ENCODE measurements around the gene FZD10. TPM values are rescaled to one million over a fixed set of nuclear protein-coding genes. Genes with fewer than 3 reads are reported as not detected.

FZD10 gene
- total RNA-seq, 1 experiment from 2014 or later: not detected

- BruUV-seq (replicated peaks): no TSS peak
These were observed 9.9 kb upstream of the FZD10 start for GRCh38 chr12:130152386-130152785.

GRCh38 chr12:130153803-130154202, 8.5 kb upstream of the FZD10 start:
- POLR2A ChIA-PET (ENCODE audit: unreplicated experiment): no interaction called here
- peaks cover 66% of the 10 kb centered on the region for H3K27me3 ChIP-seq (ENCODE audit: insufficient read depth, low read depth)
- H3K4me1 ChIP-seq (replicated peaks; ENCODE audit: insufficient read depth): no peaks in the 10 kb centered on the region
- H3K36me3 ChIP-seq (ENCODE audit: low read depth): no peaks in the 10 kb centered on the region
- no peak overlapping the region for H3K4me3 ChIP-seq
- H2AFZ ChIP-seq: no peak overlapping the region
- intact Hi-C loops (cut with micrococcal nuclease; ENCODE audit: unreplicated experiment): no loop called here
- H3K9me3 ChIP-seq (ENCODE audit: insufficient read depth, low read depth): no peaks in the 10 kb centered on the region
- H3K4me2 ChIP-seq: no peak overlapping the region
- no TSS peak for BruUV-seq (replicated peaks)
- TF ChIP-seq EZH2 (IDR thresholded peaks at IDR 0.05; ENCODE audit: low read depth) (no peak), CTCF (conservative IDR thresholded peaks at IDR 0.05) (no peak)
- no peak overlapping the region for H3K27ac ChIP-seq
- CTCF ChIA-PET: no interaction called here
- H4K20me1 ChIP-seq (ENCODE audit: insufficient read depth): no peaks in the 10 kb centered on the region
- no peak for DNase-seq
- H3F3A ChIP-seq (ENCODE audit: insufficient read depth, low read depth): no peaks in the 10 kb centered on the region
- no peaks in the 10 kb centered on the region for H3K9me2 ChIP-seq (ENCODE audit: insufficient read depth)
- H3K79me2 ChIP-seq (ENCODE audit: low read depth): no peaks in the 10 kb centered on the region

More at GRCh38 chr12:130152386-130152785, 9.9 kb upstream of the FZD10 start:
- no peaks in the 10 kb centered on the region for H4K20me1 ChIP-seq (ENCODE audit: insufficient read depth)
- H3K27ac ChIP-seq: no peak overlapping the region
- CTCF ChIA-PET: no interaction called here
- no peaks in the 10 kb centered on the region for H3K79me2 ChIP-seq (ENCODE audit: low read depth)
- POLR2A ChIA-PET (ENCODE audit: unreplicated experiment): no interaction called here
- no peaks in the 10 kb centered on the region for H3K9me3 ChIP-seq (ENCODE audit: insufficient read depth, low read depth)
- TF ChIP-seq EZH2 (IDR thresholded peaks at IDR 0.05; ENCODE audit: low read depth): no peak
- TF ChIP-seq CTCF (conservative IDR thresholded peaks at IDR 0.05): no peak
- DNase-seq: no peak
- H3K27me3 ChIP-seq (ENCODE audit: insufficient read depth, low read depth): peaks cover 56% of the 10 kb centered on the region
- H3K4me2 ChIP-seq: no peak overlapping the region
- no peaks in the 10 kb centered on the region for H3K9me2 ChIP-seq (ENCODE audit: insufficient read depth)
- no peaks in the 10 kb centered on the region for H3K4me1 ChIP-seq (replicated peaks; ENCODE audit: insufficient read depth)
- no peak overlapping the region for H3K4me3 ChIP-seq
- intact Hi-C loops (cut with micrococcal nuclease; ENCODE audit: unreplicated experiment): no loop called here
- H3F3A ChIP-seq (ENCODE audit: insufficient read depth, low read depth): no peaks in the 10 kb centered on the region
- H2AFZ ChIP-seq: no peak overlapping the region
- no peaks in the 10 kb centered on the region for H3K36me3 ChIP-seq (ENCODE audit: low read depth)

DNA sequence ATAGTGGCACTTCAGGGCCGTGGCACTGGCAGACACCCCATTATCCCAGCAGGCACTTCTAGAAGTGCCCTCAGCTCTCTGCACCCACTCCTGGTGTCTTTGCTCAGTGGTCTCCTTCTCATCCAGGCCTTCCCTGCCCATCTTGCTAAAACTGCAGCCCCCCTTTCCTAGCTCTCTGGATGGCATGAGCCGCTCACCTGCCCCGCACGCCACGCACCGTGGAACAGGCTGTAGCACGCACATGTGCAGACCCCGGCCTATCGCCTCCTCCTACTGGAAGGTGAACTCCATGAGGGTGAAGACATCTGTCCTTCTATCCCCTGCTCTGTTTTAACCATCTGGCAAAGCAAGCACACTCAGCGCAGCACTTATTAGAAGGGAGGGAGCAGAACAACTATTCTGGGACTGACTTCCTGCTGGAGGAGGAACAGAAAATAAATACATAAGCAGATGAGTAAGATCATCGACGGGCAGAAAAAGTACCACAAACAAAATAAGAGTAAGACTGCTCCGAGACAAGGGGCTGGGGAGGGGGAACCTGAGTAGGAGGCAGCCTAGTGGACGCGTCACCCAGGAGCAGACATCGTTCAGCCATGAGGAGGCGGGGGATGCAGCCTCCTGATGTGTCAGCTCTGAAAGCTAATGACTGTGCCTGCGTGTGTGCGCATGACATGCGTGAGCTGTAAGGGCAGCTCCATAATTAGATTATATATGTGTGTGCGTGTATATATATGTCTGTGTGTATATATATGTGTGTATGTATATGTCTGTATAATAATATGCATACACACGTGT, 7.8 kb upstream of the FZD10 start:
- Histone ChIP-seq H3K9me2 (ENCODE audit: insufficient read depth) (no peaks in the 10 kb centered on the region), H3K27me3 (ENCODE audit: insufficient read depth, low read depth) (peaks cover 72% of the 10 kb centered on the region), H3K9me3 (ENCODE audit: insufficient read depth, low read depth) (no peaks in the 10 kb centered on the region), H4K20me1 (ENCODE audit: insufficient read depth) (no peaks in the 10 kb centered on the region), H3F3A (ENCODE audit: insufficient read depth, low read depth) (no peaks in the 10 kb centered on the region), H3K4me1 (replicated peaks; ENCODE audit: insufficient read depth) (no peaks in the 10 kb centered on the region), H3K36me3 (ENCODE audit: low read depth) (no peaks in the 10 kb centered on the region), H3K4me2 (no peak overlapping the region), H2AFZ (no peak overlapping the region), H3K4me3 (no peak overlapping the region), H3K27ac (no peak overlapping the region), H3K79me2 (ENCODE audit: low read depth) (no peaks in the 10 kb centered on the region)
- ChIA-PET POLR2A (ENCODE audit: unreplicated experiment) (no interaction called here), CTCF (no interaction called here)
- BruUV-seq (replicated peaks): no TSS peak
- no peak for DNase-seq
- intact Hi-C loops (cut with micrococcal nuclease; ENCODE audit: unreplicated experiment): no loop called here
- no peak for TF ChIP-seq CTCF (conservative IDR thresholded peaks at IDR 0.05)
- no peak for TF ChIP-seq EZH2 (IDR thresholded peaks at IDR 0.05; ENCODE audit: low read depth)
